Gastroesophageal sphincter (tissue), 4 donors: Measurements from ENCODE around the gene INHA. TPM values are rescaled to one million over a fixed set of nuclear protein-coding genes. Genes with fewer than 3 reads are reported as not detected.

Source experiments
- ATAC-seq: fragments of 150-250 bp; one replicate; pipeline ENCODE4 v1.9.1; 2016; ENCODE audit warnings: mild to moderate bottlenecking, moderate library complexity
- H3K27ac ChIP-seq, 4 donors: fragments of 200-600 bp; sonication (generic) in 3 of 4; 1 replicate in 3 of 4; 2 replicates in 1 of 4; pipeline ENCODE4 v1.5.1; 2016 to 2019
- H3K27me3 ChIP-seq: fragments of 200-600 bp; sonication (generic); one replicate; pipeline ENCODE4 v1.5.1; 2019
- H3K36me3 ChIP-seq, 2 donors: fragments of 200-600 bp; sonication (generic); one replicate each; pipeline ENCODE4 v1.5.1; 2019; ENCODE audit warnings: control low read depth in 1 of 2
- H3K4me1 ChIP-seq, 3 donors: fragments of 200-600 bp; sonication (generic); 1 replicate in 2 of 3; 2 replicates in 1 of 3; pipeline ENCODE4 v1.5.1; 2016 to 2019; ENCODE audit warnings: control low read depth in 2 of 3
- H3K4me3 ChIP-seq, 2 donors: fragments of 200-600 bp; sonication (generic); one replicate each; pipeline ENCODE4 v1.5.1; 2019; ENCODE audit warnings: mild to moderate bottlenecking in 1 of 2, moderate library complexity in 1 of 2
- H3K9me3 ChIP-seq, 3 donors: fragments of 200-600 bp; sonication (generic); one replicate each; pipeline ENCODE4 v1.5.1; 2017 to 2019; ENCODE audit warnings: control low read depth in 2 of 3
- EP300 ChIP-seq: sonication (generic); formaldehyde crosslinking; IDR thresholded peaks from one replicate; pipeline ENCODE4 v1.6.1; 2017; ENCODE audit warnings: antibody characterized with exemption, mild to moderate bottlenecking
- POLR2A ChIP-seq, 2 donors: fragments of 450-650 bp; IDR thresholded peaks; one replicate each; pipeline ENCODE4 v1.6.1; 2017; ENCODE audit warnings: antibody characterized with exemption in 2 of 2, mild to moderate bottlenecking in 2 of 2, moderate library complexity in 1 of 2
- POLR2AphosphoS5 ChIP-seq: sonication (generic); formaldehyde crosslinking; IDR thresholded peaks from one replicate; pipeline ENCODE4 v1.6.1; 2017; ENCODE audit warnings: antibody characterized with exemption
- WGBS, 2 donors: methylation state at CpG; one replicate each; pipeline ENCODE4 v1.1.5; 2018; ENCODE audit warnings: low coverage in 1 of 2; 5-methylcytosine and 5-hydroxymethylcytosine counted together
- total RNA-seq, 4 donors: library from RNA; depleted of rRNA; stranded (reverse); fragments of >200 nt; gene quantifications; one replicate each; pipeline ENCODE4 v1.1.0, GENCODE V29; 2016
- TF ChIP-seq, protein P1 (sequence below), 4 experiments: fragments of 200-600 bp in 2 of 4; fragments of 450-650 bp in 2 of 4; sonication (generic) in 1 of 4; IDR thresholded peaks; one replicate each; pipeline ENCODE4 v1.5.1; 2017 to 2019; ENCODE audit warnings: antibody characterized with exemption in 4 of 4, mild to moderate bottlenecking in 2 of 4, moderate library complexity in 2 of 4

The INHA gene
- total RNA-seq, 4 donors from 2014 or later, result 1.8 to 4.4 TPM; not detected in 2

DNA sequence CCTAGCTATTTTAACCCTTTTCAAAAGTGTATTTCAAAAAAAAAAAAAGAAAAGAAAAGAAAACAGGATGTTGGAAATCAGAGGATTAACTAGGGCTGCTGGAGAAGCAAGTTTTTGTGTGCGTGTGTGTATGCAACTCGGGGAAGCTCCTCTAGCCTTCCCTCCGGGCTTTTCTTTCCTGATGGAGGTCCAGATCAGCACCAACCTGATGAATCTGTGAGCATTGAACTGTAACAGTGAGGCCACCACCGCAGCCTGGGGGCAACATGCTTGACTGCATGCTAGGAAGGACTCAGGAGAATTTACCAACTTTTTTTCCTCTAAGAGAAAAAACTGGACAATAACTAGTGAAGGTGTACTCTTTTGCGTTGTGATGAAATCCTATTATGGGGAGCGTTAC is 3.1 kb upstream of the INHA start:
- Histone ChIP-seq H3K4me3 (no peak overlapping the region), H3K4me1 (peaks cover 0 to 22% (median 0%) of the 10 kb centered on the region in 3 donors), H3K27ac (no peak overlapping the region), H3K27me3 (no peaks in the 10 kb centered on the region), H3K36me3 (peaks cover 0 to 42% of the 10 kb centered on the region in 2 donors), H3K9me3 (no peaks in the 10 kb centered on the region)
- ATAC-seq, result no peak
- 89 to 96% methylated on average over 6 of the region's 6 CpGs for WGBS, 2 donors
- TF ChIP-seq POLR2A (IDR thresholded peaks at IDR 0.05) (no peak), POLR2AphosphoS5 (no peak)
- TF ChIP-seq, protein P1, sequence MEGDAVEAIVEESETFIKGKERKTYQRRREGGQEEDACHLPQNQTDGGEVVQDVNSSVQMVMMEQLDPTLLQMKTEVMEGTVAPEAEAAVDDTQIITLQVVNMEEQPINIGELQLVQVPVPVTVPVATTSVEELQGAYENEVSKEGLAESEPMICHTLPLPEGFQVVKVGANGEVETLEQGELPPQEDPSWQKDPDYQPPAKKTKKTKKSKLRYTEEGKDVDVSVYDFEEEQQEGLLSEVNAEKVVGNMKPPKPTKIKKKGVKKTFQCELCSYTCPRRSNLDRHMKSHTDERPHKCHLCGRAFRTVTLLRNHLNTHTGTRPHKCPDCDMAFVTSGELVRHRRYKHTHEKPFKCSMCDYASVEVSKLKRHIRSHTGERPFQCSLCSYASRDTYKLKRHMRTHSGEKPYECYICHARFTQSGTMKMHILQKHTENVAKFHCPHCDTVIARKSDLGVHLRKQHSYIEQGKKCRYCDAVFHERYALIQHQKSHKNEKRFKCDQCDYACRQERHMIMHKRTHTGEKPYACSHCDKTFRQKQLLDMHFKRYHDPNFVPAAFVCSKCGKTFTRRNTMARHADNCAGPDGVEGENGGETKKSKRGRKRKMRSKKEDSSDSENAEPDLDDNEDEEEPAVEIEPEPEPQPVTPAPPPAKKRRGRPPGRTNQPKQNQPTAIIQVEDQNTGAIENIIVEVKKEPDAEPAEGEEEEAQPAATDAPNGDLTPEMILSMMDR (IDR thresholded peaks at IDR 0.05), result no peak

DNA sequence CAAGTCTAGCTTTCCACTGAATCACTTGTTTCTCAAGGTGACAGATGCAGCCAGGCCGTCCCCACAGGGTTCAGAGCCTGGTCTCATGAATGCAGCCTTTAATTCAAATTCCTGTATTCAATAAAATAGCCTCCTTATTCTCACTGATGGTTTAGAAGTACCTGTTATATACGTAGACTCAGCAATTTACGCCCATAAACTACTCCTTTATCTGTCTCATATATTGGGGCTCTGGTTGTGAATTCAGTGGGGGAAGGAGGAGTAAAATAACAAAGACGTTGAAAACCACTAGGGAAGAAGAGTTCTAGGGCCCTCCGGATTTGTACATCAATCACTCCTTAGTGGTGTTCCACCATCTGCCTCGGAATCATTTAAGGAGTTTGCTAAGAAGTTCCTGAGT is 2.5 kb upstream of the INHA start:
- WGBS, 2 donors, result 77 to 78% methylated on average over 5 to 6 of the region's 6 CpGs
- Histone ChIP-seq H3K27ac (peak overlapping the region in 3 of 4 donors; percentile 88 to 91 (median 89)), H3K9me3 (no peaks in the 10 kb centered on the region), H3K36me3 (peaks cover 0 to 36% of the 10 kb centered on the region in 2 donors), H3K4me3 (peak overlapping the region in 1 of 2 donors; percentile 86), H3K27me3 (peaks cover 2% of the 10 kb centered on the region), H3K4me1 (peaks cover 0 to 22% (median 0%) of the 10 kb centered on the region in 3 donors)
- TF ChIP-seq POLR2AphosphoS5 (no peak), POLR2A (IDR thresholded peaks at IDR 0.05) (no peak)
- no peak for ATAC-seq

DNA sequence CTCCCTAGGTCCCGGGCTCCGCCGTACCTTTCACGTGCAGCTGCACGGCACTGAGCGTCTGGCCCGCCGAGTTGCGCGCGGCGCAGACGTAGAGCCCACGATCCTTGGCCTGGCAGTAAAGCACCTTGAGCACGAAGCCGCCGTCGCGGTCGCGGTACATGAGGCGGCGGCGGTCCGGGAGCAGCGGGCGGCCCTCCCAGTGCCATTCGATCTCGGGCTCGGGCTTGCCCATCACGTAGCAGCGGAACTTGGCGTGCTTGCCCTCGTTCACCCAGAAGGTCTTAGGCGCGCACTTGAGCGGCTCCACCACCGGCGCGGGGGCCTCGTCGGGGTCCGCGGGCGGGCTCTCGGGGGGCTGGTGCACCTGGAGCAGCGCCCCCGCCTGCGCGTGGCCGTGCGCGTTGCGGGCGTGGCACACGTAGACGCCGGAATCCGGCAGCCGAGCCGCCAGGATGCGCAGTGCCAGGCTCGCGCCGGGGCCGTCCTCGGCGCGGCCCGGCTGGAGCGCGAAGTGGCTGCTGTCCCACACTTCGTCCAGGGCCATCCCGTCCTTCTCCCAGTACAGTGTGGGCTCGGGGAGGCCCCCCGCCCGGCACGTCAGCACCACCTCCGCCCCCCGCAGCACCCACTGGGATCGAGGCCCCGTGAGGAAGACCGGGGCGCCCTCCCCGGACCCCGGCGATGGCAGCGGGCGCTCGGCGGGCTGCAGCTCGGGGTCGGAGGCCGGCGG is 1.8 kb upstream of the INHA start:
- peak overlapping the region; percentile 39 to 86 for H3K4me3 ChIP-seq
- H3K36me3 ChIP-seq, result peaks cover 0 to 29% of the 10 kb centered on the region in 2 donors
- no CpG with 5 or more reads among the region's 95 CpGs for WGBS, 2 donors
- peaks cover 0 to 22% (median 0%) of the 10 kb centered on the region in 3 donors for H3K4me1 ChIP-seq
- ATAC-seq, result peak; percentile 69
- H3K9me3 ChIP-seq, result no peaks in the 10 kb centered on the region
- TF ChIP-seq POLR2AphosphoS5 (no peak), EP300 (no peak), POLR2A (IDR thresholded peaks at IDR 0.05) (peak; percentile 50 to 55)
- TF ChIP-seq, protein P1 (IDR thresholded peaks at IDR 0.05), result peak in 1 of 4 experiments; percentile 36
- H3K27ac ChIP-seq, result peak overlapping the region; percentile 10 to 91 (median 88)
- peaks cover 9% of the 10 kb centered on the region for H3K27me3 ChIP-seq

DNA sequence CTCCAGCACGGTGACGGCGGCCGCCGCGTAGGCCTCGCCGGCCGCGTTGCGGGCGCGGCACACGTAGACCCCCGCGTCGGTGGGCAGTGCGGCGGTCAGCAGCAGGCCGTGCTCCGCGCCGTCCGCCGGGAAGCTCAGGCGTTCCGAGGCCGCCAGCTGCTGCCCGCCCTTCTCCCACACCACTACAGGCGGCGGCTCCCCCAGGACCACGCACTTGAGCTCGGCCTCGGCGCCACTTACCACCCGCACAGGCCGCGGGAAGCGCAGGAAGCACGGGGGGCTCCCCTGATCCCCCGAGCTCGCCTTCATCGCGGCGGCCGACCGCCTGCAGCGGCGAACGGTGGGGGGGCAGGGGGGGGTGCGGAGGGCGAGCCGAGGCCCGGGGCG is 1.2 kb upstream of the INHA start:
- Histone ChIP-seq H3K9me3 (no peaks in the 10 kb centered on the region), H3K36me3 (peaks cover 0 to 23% of the 10 kb centered on the region in 2 donors), H3K4me3 (peak overlapping the region; percentile 39 to 86), H3K4me1 (peaks cover 0 to 22% (median 0%) of the 10 kb centered on the region in 3 donors), H3K27me3 (peaks cover 15% of the 10 kb centered on the region), H3K27ac (peak overlapping the region; percentile 10 to 91 (median 88))
- ATAC-seq, result peak; percentile 60
- no peak for TF ChIP-seq POLR2A (IDR thresholded peaks at IDR 0.05)
- no peak for TF ChIP-seq POLR2AphosphoS5
- no peak for TF ChIP-seq EP300
- TF ChIP-seq, protein P1 (IDR thresholded peaks at IDR 0.05), result no peak
- WGBS, 2 donors, result no CpG with 5 or more reads among the region's 55 CpGs

DNA sequence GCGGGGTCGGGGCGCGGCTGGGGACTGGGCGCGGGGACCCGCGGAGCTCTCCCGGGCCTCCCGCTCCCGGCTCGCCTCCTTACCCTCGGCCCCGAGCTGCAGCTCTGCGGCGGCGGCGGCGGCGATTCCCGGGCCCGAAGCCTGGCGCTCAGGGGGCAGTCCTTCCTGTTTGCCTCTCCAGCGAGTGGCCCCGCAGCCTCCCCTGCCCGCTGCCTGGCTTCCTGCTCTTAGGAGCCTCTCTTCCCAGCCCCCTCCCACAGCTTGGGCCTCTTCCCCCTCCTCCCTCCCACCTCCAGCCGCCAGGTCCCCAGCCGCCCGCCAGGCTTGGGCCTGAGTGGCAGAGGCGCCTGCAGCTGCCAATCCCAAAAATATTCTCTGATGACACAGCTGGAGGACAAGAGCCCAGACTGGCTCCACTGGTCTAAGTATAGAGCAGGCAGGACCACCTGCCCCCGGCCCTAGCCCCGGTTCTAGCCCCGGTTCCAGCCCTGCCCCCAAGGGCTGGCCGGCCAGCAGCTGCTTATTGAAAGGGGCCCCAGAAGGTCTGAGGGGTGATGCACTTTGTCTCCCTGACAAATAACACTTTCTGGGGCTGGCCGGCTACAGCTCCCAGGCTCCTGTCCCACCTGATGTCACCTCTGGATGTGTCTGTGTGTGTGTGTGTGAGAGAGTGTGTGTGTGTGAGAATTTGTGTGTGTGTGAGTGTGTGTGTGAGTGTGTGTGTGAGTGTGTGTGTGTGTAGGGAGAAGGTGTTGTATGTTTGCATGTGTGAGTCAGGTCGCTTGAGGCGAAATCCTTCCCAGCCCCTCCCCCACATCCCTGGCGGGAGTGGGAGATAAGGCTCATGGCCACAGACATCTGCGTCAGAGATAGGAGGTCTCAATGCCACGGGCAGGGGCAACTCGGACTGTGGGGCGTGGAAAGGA is 536 bp upstream of the INHA start, which contains the start of gene OBSL1:
TSS of gene OBSL1 (minus strand) at position 229 of the 926 bp plus-strand sequence. CDS start 307 bp downstream, outside the sequence.
- TF ChIP-seq POLR2A (IDR thresholded peaks at IDR 0.05), result peak in 1 of 2 donors; percentile 12
- TF ChIP-seq EP300, result no peak
- TF ChIP-seq, protein P1 (IDR thresholded peaks at IDR 0.05), result peak in 1 of 4 experiments; percentile 19
- TF ChIP-seq POLR2AphosphoS5, result no peak
- Histone ChIP-seq H3K27me3 (peaks cover 21% of the 10 kb centered on the region), H3K36me3 (peaks cover 0 to 17% of the 10 kb centered on the region in 2 donors), H3K4me1 (peaks cover 0 to 22% (median 0%) of the 10 kb centered on the region in 3 donors), H3K4me3 (peak within 1 kb of the TSS; percentile 39 to 86), H3K27ac (peak within 1 kb of the TSS; percentile 10 to 91 (median 88)), H3K9me3 (no peaks in the 10 kb centered on the region)
- peak; percentile 60 for ATAC-seq
- 38 to 80% methylated on average over 1 to 8 of the region's 42 CpGs for WGBS, 2 donors
